Tibial nerve (tissue), 4 donors: ENCODE measurements around the gene ACSL5. TPM values are rescaled to one million over a fixed set of nuclear protein-coding genes. Genes with fewer than 3 reads are reported as not detected.

ENCODE experiments used
- DNase-seq, 2 donors: peaks; one replicate each; pipeline ENCODE4 v3.0.0-alpha.2; 2019; ENCODE audit warnings: low spot score in 2 of 2
- H3K27ac ChIP-seq, 4 donors: fragments of 200-600 bp; sonication (generic) in 3 of 4; one replicate each; pipeline ENCODE4 v1.5.1; 2017 to 2019; ENCODE audit warnings: mild to moderate bottlenecking in 1 of 4
- H3K27me3 ChIP-seq, 2 donors: fragments of 200-600 bp; sonication (generic) in 1 of 2; one replicate each; pipeline versions ENCODE4 v1.5.1 to v1.6.0; 2017 to 2019
- H3K36me3 ChIP-seq, 3 donors: fragments of 200-600 bp; sonication (generic); one replicate each; pipeline ENCODE4 v1.5.1; 2018 to 2019
- H3K4me1 ChIP-seq, 4 donors: fragments of 200-600 bp; sonication (generic) in 3 of 4; one replicate each; pipeline ENCODE4 v1.5.1; 2017 to 2019
- H3K4me3 ChIP-seq, 4 donors: fragments of 200-600 bp; sonication (generic) in 3 of 4; one replicate each; pipeline ENCODE4 v1.5.1; 2017 to 2019; ENCODE audit warnings: mild to moderate bottlenecking in 1 of 4, moderate library complexity in 1 of 4
- H3K9me3 ChIP-seq, 4 donors: fragments of 200-600 bp; sonication (generic) in 3 of 4; one replicate each; pipeline ENCODE4 v1.5.1; 2017 to 2019
- CTCF ChIP-seq, 5 experiments: fragments of 200-600 bp in 3 of 5; fragments of 450-650 bp in 2 of 5; sonication (generic) in 3 of 5; IDR thresholded peaks; one replicate each; pipeline ENCODE4 v1.5.1; 2016 to 2019; ENCODE audit warnings: antibody characterized with exemption in 5 of 5, mild to moderate bottlenecking in 3 of 5, moderate library complexity in 2 of 5
- EP300 ChIP-seq, 2 donors: sonication (generic); formaldehyde crosslinking; IDR thresholded peaks; one replicate each; pipeline ENCODE4 v1.6.1; 2017; ENCODE audit warnings: antibody characterized with exemption in 2 of 2, mild to moderate bottlenecking in 1 of 2
- POLR2A ChIP-seq, 2 donors: fragments of 450-650 bp; IDR thresholded peaks; one replicate each; pipeline ENCODE4 v1.6.1; 2017; ENCODE audit warnings: antibody characterized with exemption in 2 of 2, mild to moderate bottlenecking in 2 of 2, moderate library complexity in 2 of 2
- WGBS, 2 donors: methylation state at CpG; one replicate each; pipeline ENCODE4 v1.1.5; 2018; 5-methylcytosine and 5-hydroxymethylcytosine counted together
- total RNA-seq, 4 donors: library from RNA; depleted of rRNA; stranded (reverse); fragments of >200 nt; gene quantifications; one replicate each; pipeline ENCODE4 v1.1.0, GENCODE V29; 2016

The ACSL5 gene
- total RNA-seq, 4 donors from 2014 or later, result 12.2 to 22.7 (median 13.1) TPM

GRCh38 chr10:112351146-112351545 is 22.8 kb upstream of the ACSL5 start:
- Histone ChIP-seq H3K4me1 (no peaks in the 10 kb centered on the region), H3K4me3 (no peak overlapping the region), H3K9me3 (no peaks in the 10 kb centered on the region), H3K36me3 (no peaks in the 10 kb centered on the region), H3K27ac (no peak overlapping the region), H3K27me3 (no peaks in the 10 kb centered on the region)
- 72 to 79% methylated on average over 8 of the region's 8 CpGs for WGBS, 2 donors
- DNase-seq, result no peak
- no peak for TF ChIP-seq POLR2A (IDR thresholded peaks at IDR 0.05)
- TF ChIP-seq EP300 (IDR thresholded peaks at IDR 0.05), result no peak
- no peak for TF ChIP-seq CTCF (IDR thresholded peaks at IDR 0.05)

GRCh38 chr10:112352044-112352443 is 21.9 kb upstream of the ACSL5 start:
- Histone ChIP-seq H3K9me3 (no peaks in the 10 kb centered on the region), H3K27ac (no peak overlapping the region), H3K4me3 (no peak overlapping the region), H3K27me3 (no peaks in the 10 kb centered on the region), H3K4me1 (no peaks in the 10 kb centered on the region), H3K36me3 (no peaks in the 10 kb centered on the region)
- 68 to 94% methylated on average over 3 of the region's 3 CpGs for WGBS, 2 donors
- DNase-seq, result no peak
- TF ChIP-seq CTCF (IDR thresholded peaks at IDR 0.05) (no peak), POLR2A (IDR thresholded peaks at IDR 0.05) (no peak), EP300 (IDR thresholded peaks at IDR 0.05) (no peak)

GRCh38 chr10:112353046-112353445 is 20.9 kb upstream of the ACSL5 start:
- Histone ChIP-seq H3K27me3 (no peaks in the 10 kb centered on the region), H3K9me3 (no peaks in the 10 kb centered on the region), H3K4me3 (no peak overlapping the region), H3K36me3 (no peaks in the 10 kb centered on the region), H3K27ac (no peak overlapping the region), H3K4me1 (no peaks in the 10 kb centered on the region)
- no peak for DNase-seq
- TF ChIP-seq POLR2A (IDR thresholded peaks at IDR 0.05), result no peak
- no peak for TF ChIP-seq EP300 (IDR thresholded peaks at IDR 0.05)
- no peak for TF ChIP-seq CTCF (IDR thresholded peaks at IDR 0.05)

GRCh38 chr10:112356686-112357085 is 17.2 kb upstream of the ACSL5 start:
- no peak for DNase-seq
- 62 to 63% methylated on average over 3 of the region's 5 CpGs for WGBS, 2 donors
- H3K4me1 ChIP-seq, result peaks cover 0 to 17% (median 6%) of the 10 kb centered on the region in 4 donors
- H3K4me3 ChIP-seq, result no peak overlapping the region
- H3K27ac ChIP-seq, result no peak overlapping the region
- H3K9me3 ChIP-seq, result no peaks in the 10 kb centered on the region
- TF ChIP-seq POLR2A (IDR thresholded peaks at IDR 0.05) (no peak), CTCF (IDR thresholded peaks at IDR 0.05) (no peak), EP300 (IDR thresholded peaks at IDR 0.05) (no peak)
- H3K27me3 ChIP-seq, result no peaks in the 10 kb centered on the region
- H3K36me3 ChIP-seq, result no peaks in the 10 kb centered on the region

- 69 to 72% methylated on average over 8 of the region's 8 CpGs for WGBS, 2 donors
- Histone ChIP-seq H3K4me3 (no peak overlapping the region), H3K36me3 (no peaks in the 10 kb centered on the region), H3K4me1 (peaks cover 0 to 27% (median 6%) of the 10 kb centered on the region in 4 donors), H3K27ac (peak overlapping the region; percentile 69 to 85 (median 78)), H3K27me3 (no peaks in the 10 kb centered on the region), H3K9me3 (no peaks in the 10 kb centered on the region)
- TF ChIP-seq POLR2A (IDR thresholded peaks at IDR 0.05), result no peak
- TF ChIP-seq EP300 (IDR thresholded peaks at IDR 0.05), result no peak
- TF ChIP-seq CTCF (IDR thresholded peaks at IDR 0.05), result no peak
- no peak for DNase-seq
Measured at GRCh38 chr10:112359606-112360307, 14.2 kb upstream of the ACSL5 start.
